ENCODE measurements around the gene EPN3.

Gene EPN3

DNA sequence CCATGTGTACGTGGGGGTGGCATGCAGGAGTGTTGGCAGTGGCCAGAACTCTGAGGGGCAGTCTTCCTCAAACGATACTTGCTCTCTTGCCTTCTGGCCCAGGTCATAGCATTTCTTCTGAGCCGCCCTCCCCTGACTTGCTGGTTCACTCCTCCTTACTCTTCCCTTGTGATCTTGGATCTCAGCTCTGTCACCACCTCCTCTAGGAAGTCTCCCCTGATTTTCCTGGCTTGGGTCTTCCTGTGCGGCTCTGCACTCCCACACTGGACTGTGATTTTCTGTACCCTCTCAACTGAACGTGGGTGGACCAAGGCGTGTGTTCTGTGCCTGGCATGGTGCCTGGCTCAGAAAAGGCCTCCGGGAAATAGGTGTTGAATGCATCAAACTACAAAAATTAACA lies 2.9 kb downstream of the EPN3 start:
- DNase-seq (ENCODE audit: low read depth), result no peak

DNA sequence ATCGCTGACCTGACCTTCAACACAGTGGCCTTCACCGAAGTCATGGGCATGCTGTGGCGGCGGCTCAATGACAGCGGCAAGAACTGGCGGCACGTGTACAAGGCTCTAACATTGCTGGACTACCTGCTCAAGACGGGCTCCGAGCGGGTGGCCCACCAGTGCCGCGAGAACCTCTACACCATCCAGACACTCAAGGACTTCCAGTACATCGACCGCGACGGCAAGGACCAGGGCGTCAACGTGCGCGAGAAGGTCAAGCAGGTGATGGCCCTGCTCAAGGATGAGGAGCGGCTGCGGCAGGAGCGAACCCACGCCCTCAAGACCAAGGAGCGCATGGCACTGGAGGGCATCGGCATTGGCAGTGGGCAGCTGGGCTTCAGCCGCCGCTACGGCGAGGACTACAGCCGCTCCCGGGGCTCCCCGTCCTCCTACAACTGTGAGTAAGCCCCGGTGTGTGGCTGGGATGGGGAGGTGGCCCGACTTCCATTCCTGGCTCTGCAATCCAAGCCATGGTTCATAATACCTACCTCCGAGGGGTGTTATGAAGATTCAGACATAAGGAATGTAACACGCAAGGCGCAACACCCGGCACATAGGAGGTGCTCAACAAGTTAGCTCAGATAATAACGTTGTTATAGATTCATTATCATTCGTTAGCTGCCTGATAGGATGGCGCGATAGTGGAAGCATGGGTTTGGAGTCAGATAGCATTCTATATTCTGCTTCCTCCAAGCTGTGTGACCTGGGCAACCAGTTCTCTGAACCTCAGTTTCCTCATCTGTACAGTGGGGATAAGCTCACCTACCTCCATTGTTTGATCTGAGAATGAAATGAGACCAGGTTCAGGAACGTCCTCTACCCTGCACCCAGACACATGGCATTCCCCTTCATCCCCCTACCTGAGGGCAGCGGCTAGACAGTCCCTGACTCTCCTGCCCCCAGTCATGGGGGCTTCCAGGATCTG lies 4.4 kb downstream of the EPN3 start:
- no peak for DNase-seq (ENCODE audit: low read depth)

DNA sequence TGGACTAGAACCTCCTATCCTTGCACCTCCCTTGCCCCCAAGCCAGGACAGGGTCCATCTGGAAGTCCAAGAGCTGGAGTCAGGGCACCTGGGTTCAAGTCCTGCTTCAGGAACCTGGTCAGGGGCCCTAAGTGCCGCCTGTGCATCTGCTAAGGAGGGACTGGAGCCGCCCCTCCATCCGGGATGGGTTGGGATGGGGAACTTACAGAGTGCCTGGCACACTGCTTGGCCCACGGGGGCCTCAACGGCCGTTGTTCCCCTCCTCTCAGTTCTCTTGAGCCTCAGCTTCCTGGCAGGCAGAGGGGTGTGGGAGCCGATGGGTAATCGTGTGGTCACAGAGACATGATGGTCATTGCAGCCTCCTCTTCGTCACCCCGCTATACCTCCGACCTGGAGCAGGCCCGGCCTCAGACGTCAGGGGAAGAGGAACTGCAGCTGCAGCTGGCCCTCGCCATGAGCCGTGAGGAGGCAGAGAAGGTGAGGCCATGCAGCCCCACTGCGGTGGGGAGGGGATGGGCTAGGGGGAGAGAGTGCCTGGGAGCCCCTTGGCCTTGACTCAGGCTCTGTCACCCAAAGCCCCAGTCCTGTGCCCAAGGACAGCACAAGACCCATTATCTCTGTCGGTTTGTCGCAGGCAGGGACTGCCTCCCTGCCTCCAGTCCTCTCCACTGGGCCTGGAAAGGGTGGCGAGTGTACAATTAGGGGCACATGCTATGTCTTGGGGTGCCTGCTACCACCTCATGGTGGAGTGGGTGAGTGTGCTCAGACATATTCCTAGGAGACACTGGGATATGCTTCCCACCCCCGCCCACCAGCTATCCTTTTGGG lies 5.4 kb downstream of the EPN3 start:
- DNase-seq (ENCODE audit: low read depth), result no peak

DNA sequence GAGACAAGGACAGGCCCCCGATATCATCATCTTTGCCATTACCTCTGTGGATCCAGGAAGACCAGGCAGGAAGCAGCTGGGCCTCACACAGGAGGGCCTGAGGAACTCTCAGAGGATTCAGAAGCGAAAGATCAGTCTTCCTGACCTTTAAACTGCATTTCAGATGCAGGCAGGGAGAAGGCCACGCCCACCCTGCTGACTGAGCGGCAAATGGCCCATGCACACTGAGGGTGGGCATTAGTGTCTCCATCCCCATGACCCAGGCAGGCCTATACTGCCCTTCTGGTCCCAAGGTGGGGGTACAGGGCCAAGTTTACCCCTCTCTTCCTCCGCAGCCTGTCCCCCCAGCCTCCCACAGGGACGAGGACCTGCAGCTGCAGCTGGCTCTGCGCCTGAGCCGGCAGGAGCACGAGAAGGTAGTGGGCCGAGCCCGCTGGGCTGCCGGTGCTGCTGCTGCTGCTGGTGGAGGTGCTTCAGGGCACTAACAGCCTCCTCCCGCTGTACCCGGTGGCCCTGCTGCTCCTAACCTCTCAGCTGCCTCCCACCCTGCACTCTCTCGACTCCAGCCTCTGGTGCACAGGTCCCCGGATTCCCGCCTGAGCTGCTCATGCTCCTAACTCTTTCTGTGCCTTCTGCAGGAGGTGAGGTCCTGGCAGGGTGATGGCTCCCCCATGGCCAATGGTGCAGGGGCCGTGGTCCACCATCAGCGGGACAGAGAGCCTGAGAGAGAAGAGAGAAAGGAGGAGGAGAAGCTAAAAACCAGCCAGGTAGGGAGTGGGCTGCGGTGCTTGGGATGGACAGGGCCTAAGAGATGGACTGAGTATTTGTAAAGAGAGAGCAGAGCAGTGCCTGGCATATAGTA lies 6.2 kb downstream of the EPN3 start:
- no peak for DNase-seq (ENCODE audit: low read depth)

DNA sequence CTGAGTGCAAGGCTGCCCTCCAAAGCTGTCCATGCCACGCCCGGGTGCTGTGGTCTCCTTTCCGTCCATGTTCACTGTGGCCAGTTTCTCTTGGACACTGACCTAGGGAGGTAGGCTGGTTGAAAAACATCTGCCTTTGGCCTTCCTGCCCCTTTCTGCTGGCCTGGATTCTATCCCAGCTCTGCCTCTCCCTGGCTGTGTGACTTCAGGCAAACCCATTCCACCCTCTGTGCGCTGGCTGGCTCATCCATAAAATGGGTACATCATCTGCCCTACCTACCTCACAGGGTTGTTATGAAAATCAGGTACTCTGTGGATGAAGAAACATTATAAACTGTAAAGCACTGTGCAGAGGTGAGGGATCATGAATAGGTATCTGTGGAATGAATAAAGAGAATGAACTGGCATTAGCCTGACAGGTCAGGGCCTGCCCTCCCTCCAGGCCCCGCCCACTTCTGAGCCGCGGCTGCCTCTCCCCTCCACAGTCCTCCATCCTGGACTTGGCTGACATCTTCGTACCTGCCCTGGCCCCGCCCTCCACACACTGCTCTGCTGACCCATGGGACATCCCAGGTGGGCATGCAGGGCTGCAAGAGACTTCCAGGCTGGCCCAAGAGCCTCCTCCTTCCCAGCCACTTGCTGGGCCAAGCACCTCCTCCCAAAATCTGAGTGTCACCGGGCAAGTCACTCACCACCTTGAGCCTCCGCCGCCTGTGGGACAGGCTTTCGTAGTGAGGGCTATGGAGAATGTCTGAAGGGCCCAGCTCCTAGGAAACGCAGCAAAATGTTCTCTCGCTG lies 7.4 kb downstream of the EPN3 start:
- DNase-seq (ENCODE audit: low read depth), result no peak

DNA sequence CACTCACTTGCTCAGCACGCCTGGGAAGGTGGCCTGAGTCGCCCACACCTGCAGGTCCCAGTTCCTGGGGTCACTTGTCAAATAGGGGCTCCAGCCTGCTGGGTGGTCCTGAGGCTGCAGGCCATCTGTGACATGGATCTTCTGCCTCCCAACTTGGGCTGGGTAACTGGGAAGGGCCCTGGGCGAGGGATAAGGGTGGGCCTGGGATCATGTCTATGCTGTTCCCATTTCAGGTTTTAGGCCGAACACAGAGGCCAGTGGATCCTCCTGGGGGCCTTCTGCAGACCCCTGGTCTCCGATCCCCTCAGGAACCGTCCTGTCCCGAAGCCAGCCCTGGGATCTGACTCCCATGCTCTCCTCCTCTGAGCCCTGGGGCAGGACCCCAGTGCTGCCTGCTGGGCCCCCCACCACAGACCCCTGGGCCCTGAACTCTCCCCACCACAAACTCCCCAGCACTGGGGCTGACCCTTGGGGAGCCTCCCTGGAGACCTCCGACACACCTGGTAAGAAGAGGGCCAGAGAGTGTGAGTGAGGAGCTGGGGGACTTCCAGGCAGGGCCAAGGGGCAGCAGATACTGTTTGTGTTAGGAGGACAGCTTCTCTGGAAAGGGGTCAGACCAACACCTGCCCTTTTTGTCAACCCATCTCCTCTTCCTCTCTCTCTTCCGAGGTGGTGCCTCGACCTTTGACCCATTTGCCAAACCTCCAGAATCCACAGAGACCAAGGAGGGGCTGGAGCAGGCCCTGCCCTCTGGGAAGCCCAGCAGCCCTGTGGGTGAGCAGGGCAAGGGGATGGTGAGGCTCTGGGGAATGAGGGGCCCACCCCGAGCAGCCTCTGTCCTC lies 8.2 kb downstream of the EPN3 start:
- no peak for DNase-seq (ENCODE audit: low read depth)

DNA sequence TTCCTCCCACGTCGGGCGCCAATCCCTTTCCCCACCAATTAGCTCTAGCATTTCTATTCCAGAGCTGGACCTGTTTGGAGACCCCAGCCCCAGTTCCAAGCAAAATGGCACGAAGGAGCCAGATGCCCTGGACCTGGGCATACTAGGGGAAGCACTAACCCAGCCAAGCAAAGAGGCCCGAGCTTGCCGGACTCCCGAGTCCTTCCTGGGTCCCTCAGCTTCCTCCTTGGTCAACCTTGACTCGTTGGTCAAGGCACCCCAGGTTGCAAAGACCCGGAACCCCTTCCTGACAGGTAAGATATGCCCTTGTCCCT lies 8.8 kb downstream of the EPN3 start:
- no peak for DNase-seq (ENCODE audit: low read depth)

DNA sequence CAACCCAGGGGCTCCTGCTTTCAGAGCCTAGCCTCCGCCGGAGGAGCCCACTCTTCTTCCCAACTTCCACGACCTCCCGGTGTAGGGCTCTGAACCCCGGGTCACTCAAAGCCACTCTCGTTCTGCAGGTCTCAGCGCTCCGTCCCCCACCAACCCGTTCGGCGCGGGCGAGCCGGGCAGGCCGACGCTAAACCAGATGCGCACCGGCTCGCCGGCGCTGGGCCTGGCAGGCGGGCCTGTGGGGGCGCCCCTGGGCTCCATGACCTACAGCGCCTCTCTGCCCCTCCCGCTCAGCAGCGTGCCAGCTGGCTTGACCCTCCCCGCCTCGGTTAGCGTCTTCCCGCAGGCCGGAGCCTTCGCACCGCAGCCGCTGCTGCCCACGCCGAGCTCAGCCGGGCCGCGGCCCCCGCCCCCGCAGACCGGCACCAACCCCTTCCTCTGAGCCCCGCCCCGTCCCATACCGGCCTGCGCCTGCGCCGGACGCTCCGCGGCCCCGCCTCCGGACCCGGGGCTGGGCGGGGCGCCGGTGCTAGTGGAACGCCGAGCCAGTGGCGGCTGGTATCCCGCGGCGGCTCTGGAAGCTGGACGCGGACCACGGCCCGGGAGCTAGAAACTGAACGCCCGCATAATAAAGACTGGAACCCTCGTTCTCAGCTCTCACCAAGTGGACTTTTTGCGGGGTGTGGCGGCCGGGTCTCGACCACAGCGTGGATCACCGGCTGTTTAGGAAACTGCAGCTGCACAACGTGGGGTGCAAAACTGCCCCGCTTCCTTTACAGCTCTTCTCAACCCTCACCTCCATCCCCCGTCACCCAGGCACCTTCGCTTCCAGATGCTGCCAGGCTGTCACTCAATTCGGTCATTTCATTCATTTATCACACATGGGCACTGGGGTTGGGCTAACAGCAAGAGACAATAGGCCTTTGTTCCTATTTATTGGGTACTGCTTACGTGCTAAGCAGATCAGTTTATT lies 9.5 kb downstream of the EPN3 start:
- DNase-seq (ENCODE audit: low read depth), result peak; percentile 89

DNA sequence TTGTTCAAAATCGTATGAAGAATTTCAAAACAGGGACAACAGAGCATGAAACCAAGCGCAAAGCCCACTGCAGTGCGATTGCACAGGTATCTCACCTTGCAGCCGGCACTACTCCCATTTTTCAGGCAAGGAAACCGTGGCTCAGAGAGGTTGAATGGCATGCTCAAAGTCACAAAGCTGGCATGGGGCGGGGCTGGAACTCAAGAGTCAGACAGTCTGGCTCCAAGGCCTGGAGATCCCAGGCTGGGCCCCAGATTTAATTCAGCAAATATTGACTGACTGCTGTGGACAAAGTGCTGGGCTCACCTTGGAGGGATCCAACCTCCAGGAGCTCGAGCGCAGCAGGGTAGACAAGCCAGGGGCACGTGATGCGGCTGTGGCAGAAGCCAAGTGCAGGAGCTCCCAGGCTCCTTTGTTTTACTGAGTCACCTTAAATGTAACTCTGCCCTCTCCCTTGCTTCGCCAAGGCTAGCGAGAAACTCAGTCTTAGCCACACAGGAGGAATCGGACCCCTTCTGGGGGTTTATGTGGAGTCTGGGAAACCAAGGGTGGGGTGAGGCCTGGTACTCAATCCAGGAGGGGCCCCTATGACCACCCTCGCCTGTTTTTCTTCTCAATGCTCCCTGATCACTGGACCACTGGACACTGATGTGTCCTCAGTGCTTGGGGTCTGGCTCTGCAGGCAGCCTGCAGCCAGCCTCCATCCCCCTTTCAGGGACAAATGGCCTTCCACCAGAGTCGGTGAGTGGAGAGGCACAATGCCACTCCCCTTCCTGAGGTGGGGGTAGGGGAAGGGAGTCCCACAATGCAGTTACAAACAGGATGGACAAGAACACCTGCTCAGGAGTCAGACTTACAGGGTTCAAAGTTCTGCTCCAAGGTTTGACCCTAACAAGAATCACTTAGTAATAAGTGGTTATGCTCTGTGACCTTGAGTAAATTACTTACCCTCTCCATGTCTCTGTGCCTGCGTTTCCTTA lies 10.6 kb downstream of the EPN3 start:
- DNase-seq (ENCODE audit: low read depth), result no peak

DNA sequence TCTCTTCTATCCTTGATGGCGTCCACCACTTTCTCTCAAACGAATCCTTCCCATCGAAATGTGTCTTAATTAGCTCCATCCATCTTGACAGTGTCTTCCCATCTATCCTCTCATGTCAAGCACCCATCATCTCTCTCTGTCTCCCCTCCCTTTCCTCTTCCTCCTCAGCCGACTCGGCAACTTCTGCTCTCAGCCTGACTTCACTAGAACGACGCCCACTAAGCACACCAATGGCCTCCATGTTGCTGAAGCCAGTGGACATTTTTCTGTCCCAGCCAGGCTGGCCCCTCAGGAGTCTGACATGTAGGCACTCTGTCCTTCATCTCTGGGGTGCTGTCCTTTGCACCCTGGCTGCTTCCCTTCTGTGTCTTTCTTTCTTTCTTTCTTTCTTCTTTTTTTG lies 12.0 kb downstream of the EPN3 start:
- DNase-seq (ENCODE audit: low read depth), result no peak

DNA sequence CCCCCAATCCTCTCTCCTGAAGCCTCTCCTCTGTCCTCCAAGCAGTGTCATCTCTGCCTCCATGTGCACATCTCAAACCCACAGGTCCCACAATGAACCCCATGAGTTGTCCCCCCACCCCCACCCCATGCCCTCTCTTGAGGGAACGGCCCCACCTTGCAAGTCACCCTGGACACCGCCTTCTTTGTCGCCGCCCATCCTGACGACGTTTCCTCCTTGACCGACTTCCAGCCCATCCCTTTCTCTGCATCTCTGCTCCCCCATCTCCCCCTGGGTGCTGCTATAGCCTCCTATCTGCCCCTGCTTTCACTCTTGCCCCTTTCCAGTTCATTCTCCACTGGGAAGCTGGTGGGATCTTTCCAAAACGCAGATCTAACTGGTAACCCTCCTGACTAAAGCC lies 12.8 kb downstream of the EPN3 start:
- DNase-seq (ENCODE audit: low read depth), result no peak

DNA sequence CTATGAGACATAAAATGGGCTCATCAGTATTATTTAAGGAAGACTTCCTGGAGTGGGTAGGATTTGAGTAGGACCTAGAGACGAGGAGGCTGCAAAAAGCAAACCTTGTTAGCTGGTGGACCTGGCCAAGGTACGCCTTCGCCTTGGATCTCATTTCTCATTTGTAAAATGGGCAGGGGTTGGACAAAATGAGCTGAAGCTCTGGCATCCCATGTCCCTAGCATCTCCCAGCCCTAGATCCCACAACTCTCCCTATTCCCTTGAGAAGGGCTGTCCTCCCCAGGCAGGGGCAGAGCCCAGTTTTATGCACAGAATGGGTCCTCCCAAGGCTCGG lies 14.1 kb downstream of the EPN3 start:
- no peak for DNase-seq (ENCODE audit: low read depth)

DNA sequence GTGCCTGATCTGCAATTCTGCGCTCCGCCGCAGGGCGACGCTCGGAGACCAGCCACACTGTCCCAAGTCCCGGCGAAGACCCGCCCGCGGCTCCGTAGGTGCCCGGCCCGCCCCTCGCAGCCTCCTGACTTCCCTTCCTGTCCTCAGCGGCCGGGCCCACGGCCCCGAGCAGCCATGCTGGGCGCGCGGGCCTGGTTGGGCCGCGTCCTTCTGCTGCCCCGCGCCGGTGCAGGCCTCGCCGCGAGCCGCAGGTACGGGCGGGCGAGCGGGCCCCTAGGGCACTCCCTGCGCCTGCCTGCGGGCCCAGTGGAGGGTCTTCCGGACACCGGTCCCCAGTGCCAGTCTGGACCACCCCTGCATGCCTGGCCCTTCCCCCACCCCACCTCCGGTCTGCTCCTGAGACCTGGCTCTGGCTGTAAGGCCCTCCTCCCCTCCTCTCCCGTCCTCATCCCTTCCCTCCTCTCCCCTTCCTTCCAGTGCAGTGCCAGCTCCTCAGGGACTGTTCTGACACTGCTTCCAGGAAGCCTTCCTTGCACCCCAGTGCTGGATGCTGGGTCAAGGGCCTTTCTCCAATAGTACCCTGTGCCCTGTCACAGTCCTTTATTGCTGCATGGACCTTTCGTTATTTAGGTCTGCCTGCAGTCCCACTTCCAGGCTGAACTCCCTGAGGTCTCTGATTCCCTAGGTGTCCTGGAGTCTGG lies 14.7 kb downstream of the EPN3 start, which contains the start of gene SPATA20:
Gene SPATA20 (plus strand): TSS at position 140 of the 701 bp plus-strand sequence. CDS start 35 bp downstream, at position 175.
- peak; percentile 96 for DNase-seq (ENCODE audit: low read depth)

DNA sequence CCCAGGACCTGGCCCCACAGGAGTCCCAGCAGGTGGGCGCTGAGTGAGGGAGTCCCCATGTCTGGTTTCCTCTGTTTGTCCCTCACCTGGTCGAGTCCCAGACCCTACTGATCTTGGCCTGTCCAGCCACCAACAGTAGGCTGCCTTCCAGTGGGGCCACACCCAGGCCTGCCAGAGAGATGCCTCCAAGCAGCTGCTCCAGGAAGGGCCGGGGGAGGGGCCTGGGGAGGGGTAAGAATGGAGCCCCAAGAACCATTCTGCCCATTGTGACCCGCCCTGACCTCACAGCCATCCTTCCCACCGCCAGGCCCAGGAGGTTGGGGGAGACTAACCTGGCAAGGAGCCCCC lies 15.2 kb downstream of the EPN3 start:
- DNase-seq (ENCODE audit: low read depth), result peak; percentile 32

DNA sequence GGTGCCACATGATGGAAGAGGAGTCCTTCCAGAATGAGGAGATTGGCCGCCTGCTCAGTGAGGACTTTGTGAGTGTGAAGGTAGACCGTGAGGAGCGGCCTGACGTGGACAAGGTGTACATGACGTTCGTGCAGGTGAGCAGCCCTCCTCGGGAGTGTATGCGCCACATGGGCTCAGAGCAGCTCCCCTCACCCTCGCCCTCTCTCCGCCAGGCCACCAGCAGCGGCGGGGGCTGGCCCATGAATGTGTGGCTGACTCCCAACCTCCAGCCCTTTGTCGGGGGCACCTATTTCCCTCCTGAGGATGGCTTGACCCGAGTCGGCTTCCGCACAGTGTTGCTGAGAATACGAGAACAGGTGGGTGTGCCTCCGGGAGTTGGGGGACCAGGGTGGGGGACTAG lies 16.3 kb downstream of the EPN3 start:
- DNase-seq (ENCODE audit: low read depth), result no peak

DNA sequence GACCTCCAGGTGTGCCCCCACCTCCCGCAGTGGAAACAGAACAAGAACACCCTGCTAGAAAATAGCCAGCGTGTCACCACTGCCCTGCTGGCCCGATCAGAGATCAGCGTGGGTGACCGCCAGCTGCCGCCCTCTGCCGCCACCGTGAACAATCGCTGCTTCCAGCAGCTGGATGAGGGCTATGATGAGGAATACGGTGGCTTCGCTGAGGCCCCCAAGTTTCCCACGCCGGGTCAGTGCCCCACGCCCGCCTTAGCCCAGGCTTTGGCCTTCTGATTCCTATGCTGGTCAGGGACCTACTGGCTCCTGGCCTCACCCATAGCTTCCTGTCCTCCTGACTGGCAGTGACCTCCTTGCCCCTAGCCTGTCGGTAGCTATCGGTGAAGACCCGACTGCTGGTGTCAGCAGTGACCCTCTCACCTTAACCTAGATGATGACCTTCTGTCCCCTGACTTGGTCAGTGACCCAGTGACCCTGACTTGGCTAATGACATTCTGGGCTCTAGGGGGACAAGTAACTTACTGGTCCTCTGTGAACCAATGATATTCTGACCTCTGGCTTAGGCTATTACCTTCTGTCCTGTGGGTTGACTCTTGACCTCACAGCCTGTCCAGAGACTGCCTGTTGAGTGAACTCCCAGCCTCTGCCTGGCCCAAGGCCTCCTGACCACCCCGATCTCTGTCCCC lies 16.9 kb downstream of the EPN3 start:
- no peak for DNase-seq (ENCODE audit: low read depth)

DNA sequence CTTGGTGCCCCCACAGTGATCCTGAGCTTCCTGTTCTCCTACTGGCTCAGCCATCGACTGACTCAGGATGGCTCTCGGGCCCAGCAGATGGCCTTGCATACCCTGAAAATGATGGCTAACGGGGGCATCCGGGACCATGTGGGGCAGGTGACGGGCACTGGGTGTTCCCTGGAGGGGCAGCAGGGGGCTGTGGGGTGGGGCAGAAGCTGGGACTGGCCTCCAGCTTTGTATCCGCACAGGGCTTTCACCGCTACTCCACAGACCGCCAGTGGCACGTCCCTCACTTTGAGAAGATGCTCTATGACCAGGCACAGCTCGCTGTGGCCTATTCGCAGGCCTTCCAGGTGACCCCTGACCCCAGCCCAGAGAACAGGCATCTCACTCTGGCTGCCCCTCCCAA lies 17.4 kb downstream of the EPN3 start:
- no peak for DNase-seq (ENCODE audit: low read depth)
